ENCODE measurements around the gene TLX1. TPM values are rescaled to one million over a fixed set of nuclear protein-coding genes. Genes with fewer than 3 reads are reported as not detected.

Gene TLX1
- not detected in 2 replicates for total RNA-seq

DNA sequence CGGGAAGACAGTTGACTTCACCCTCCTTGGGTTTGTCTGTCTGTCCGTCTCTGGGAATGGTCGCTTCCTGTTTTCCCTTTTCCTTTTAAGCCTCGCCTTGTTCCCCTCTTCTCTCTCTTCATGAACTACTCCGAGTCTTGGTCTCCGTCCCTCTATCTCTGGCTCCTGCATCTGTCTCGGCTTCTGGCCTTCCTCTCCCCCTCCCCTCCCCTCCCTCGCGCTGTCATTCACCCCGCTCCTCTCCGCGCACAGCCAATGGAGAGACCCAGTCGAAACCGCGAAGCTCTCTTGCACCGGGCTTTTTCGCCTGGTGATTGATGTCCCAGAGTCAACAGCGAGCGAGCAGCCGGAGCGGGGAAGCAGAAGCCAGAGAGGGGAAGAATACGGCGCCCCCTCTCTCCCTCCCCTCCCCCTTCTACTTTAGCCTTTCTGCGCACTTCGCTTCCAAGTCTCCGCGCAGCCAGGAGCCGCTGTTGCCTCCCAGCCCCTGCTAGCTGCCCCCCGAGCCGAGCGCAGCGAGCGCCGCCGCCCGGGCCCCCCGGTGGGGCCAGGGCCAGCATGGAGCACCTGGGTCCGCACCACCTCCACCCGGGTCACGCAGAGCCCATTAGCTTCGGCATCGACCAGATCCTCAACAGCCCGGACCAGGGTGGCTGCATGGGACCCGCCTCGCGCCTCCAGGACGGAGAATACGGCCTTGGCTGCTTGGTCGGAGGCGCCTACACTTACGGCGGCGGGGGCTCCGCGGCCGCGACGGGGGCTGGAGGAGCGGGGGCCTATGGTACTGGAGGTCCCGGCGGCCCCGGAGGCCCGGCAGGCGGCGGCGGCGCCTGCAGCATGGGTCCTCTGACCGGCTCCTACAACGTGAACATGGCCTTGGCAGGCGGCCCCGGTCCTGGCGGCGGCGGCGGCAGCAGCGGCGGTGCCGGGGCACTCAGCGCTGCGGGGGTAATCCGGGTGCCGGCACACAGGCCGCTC is at the start of gene TLX1:
TSS of gene TLX1 (plus strand) at position 317 of the 978 bp plus-strand sequence. CDS start at position 559, 242 bp downstream.

Other genes starting within 250 kb of the TLX1 start
- gene SLF2, start 218.3 kb upstream of the TLX1 start, total RNA-seq, result 28.8 and 34.7 TPM in 2 replicates
- 0.85 and 1.8 TPM in 2 replicates for gene SEMA4G, start 161.8 kb upstream of the TLX1 start, total RNA-seq
- gene MRPL43, start 143.8 kb upstream of the TLX1 start, total RNA-seq, result 57.1 and 58.2 TPM in 2 replicates
- gene TWNK, start 143.8 kb upstream of the TLX1 start, total RNA-seq, result 3.0 and 5.2 TPM in 2 replicates
- gene LZTS2, start 131.5 kb upstream of the TLX1 start, total RNA-seq, result 122 and 130 TPM in 2 replicates
- 1.5 and 2.1 TPM in 2 replicates for gene PDZD7, start 100.2 kb upstream of the TLX1 start, total RNA-seq
- 113 and 121 TPM in 2 replicates for gene SFXN3, start 100.1 kb upstream of the TLX1 start, total RNA-seq
- gene KAZALD1, start 69.3 kb upstream of the TLX1 start, total RNA-seq, result 9.1 and 9.7 TPM in 2 replicates
- gene LBX1, start 98.2 kb downstream of the TLX1 start, total RNA-seq, result not detected in 2 replicates
- gene BTRC, start 222.9 kb downstream of the TLX1 start, total RNA-seq, result 9.9 and 10.1 TPM in 2 replicates